ENCODE data around the gene GSK3B. TPM values are rescaled to one million over a fixed set of nuclear protein-coding genes. Genes with fewer than 3 reads are reported as not detected.

GSK3B gene
- polyA plus RNA-seq, 1 donor (not counting 4 experiments of a cell fraction or from before 2014, with no cell fraction given), result 73.3 TPM

DNA sequence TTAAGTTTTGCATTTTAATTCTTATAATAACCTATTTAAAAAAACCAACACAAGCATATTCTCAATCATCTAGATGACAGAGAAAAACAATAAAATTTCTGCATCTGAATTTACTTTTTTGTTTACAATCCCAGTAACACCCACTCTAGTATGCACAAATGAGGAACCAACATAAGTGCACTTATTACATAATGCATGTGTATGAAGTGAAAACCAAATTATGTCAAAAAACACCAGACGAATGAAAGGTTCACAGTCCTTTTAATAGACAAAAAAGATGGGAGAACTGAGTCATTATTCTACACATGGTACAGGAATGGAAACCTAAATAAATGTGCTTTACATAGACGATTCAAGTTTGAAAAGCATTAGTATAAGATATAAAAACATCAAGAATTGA lies 220.6 kb downstream of the GSK3B start:
- FAIRE-seq (no peak), DNase-seq (ENCODE audit: low read depth, low spot score) (no peak)
- no peaks in the 10 kb centered on the region for H4K20me1 ChIP-seq (ENCODE audit: control insufficient read depth, extremely low read depth, insufficient read depth, low read length)
- H3K9me3 ChIP-seq (ENCODE audit: control insufficient read depth, low read depth, low read length), result no peaks in the 10 kb centered on the region
- no peak overlapping the region for H3K9ac ChIP-seq (ENCODE audit: control insufficient read depth, extremely low read depth, insufficient read depth, low read length)
- H3K27me3 ChIP-seq (ENCODE audit: control insufficient read depth, extremely low read depth, insufficient read depth, low read length), result no peaks in the 10 kb centered on the region
- no peak overlapping the region for H3K4me3 ChIP-seq (ENCODE audit: control insufficient read depth in 2 of 3, extremely low read depth in 1 of 3, insufficient read depth in 2 of 3, low read depth in 1 of 3, low read length in 3 of 3)
- no peaks in the 10 kb centered on the region for H3K9me1 ChIP-seq (ENCODE audit: control insufficient read depth, extremely low read depth, insufficient read depth, low read length)
- H2AFZ ChIP-seq (ENCODE audit: control insufficient read depth, low read length), result no peak overlapping the region
- no peaks in the 10 kb centered on the region for H3K4me1 ChIP-seq (ENCODE audit: control insufficient read depth, extremely low read depth, insufficient read depth, low read length)
- no peak overlapping the region for H3K4me2 ChIP-seq (ENCODE audit: control insufficient read depth, extremely low read depth, insufficient read depth, low read depth, low read length)
- peaks cover 8% of the 10 kb centered on the region for H3K79me2 ChIP-seq (ENCODE audit: control insufficient read depth, insufficient read depth, low read length)
- H3K36me3 ChIP-seq (ENCODE audit: control insufficient read depth in 2 of 2, extremely low read depth in 1 of 2, insufficient read depth in 2 of 2, low read length in 2 of 2), result peaks cover 0 to 6% of the 10 kb centered on the region in 2 experiments
- dilution Hi-C loops (cut with MboI; ENCODE audit: extremely low pct_ligation_motif_present, low sequenced_read_pairs), result no loop called here
- no peak overlapping the region for H3K27ac ChIP-seq (ENCODE audit: control insufficient read depth, insufficient read depth, low read length)
- no peak for TF ChIP-seq EZH2 (IDR thresholded peaks at IDR 0.05; ENCODE audit: low read length)
- TF ChIP-seq, protein P1, sequence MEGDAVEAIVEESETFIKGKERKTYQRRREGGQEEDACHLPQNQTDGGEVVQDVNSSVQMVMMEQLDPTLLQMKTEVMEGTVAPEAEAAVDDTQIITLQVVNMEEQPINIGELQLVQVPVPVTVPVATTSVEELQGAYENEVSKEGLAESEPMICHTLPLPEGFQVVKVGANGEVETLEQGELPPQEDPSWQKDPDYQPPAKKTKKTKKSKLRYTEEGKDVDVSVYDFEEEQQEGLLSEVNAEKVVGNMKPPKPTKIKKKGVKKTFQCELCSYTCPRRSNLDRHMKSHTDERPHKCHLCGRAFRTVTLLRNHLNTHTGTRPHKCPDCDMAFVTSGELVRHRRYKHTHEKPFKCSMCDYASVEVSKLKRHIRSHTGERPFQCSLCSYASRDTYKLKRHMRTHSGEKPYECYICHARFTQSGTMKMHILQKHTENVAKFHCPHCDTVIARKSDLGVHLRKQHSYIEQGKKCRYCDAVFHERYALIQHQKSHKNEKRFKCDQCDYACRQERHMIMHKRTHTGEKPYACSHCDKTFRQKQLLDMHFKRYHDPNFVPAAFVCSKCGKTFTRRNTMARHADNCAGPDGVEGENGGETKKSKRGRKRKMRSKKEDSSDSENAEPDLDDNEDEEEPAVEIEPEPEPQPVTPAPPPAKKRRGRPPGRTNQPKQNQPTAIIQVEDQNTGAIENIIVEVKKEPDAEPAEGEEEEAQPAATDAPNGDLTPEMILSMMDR (optimal IDR thresholded peaks at IDR 0.05 in 1 of 3, IDR thresholded peaks at IDR 0.05 in 1 of 3, conservative IDR thresholded peaks at IDR 0.05 in 1 of 3; ENCODE audit: extremely low read depth in 1 of 3, insufficient read depth in 2 of 3, low read length in 3 of 3), result no peak

DNA sequence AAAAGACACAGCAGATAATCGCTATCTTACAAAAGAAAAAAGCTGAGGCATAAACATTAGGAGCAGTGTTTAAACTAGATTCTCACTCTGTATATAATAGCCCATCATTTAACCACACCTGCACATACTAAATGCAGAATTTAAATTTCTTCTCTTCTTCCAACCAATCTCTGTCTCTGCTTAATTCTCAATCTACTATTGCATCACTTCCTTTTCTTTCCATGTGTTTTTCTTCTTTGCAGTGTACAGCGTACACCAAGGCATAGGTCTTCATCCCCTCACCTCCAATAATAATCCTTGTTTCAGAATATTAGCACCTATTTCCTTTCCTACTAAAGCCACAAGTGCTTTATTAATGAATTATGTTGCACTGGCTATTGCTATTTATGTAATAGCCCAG lies 221.5 kb downstream of the GSK3B start:
- Histone ChIP-seq H3K79me2 (ENCODE audit: control insufficient read depth, insufficient read depth, low read length) (peaks cover 8% of the 10 kb centered on the region), H2AFZ (ENCODE audit: control insufficient read depth, low read length) (no peak overlapping the region), H3K9me3 (ENCODE audit: control insufficient read depth, low read depth, low read length) (no peaks in the 10 kb centered on the region), H3K27ac (ENCODE audit: control insufficient read depth, insufficient read depth, low read length) (no peak overlapping the region), H3K9ac (ENCODE audit: control insufficient read depth, extremely low read depth, insufficient read depth, low read length) (no peak overlapping the region), H3K36me3 (ENCODE audit: control insufficient read depth in 2 of 2, extremely low read depth in 1 of 2, insufficient read depth in 2 of 2, low read length in 2 of 2) (peaks cover 0 to 7% of the 10 kb centered on the region in 2 experiments), H3K4me2 (ENCODE audit: control insufficient read depth, extremely low read depth, insufficient read depth, low read depth, low read length) (no peak overlapping the region), H3K9me1 (ENCODE audit: control insufficient read depth, extremely low read depth, insufficient read depth, low read length) (no peaks in the 10 kb centered on the region), H3K4me3 (ENCODE audit: control insufficient read depth in 2 of 3, extremely low read depth in 1 of 3, insufficient read depth in 2 of 3, low read depth in 1 of 3, low read length in 3 of 3) (no peak overlapping the region), H3K4me1 (ENCODE audit: control insufficient read depth, extremely low read depth, insufficient read depth, low read length) (no peaks in the 10 kb centered on the region), H4K20me1 (ENCODE audit: control insufficient read depth, extremely low read depth, insufficient read depth, low read length) (no peaks in the 10 kb centered on the region), H3K27me3 (ENCODE audit: control insufficient read depth, extremely low read depth, insufficient read depth, low read length) (no peaks in the 10 kb centered on the region)
- TF ChIP-seq, protein P1 (optimal IDR thresholded peaks at IDR 0.05 in 1 of 3, IDR thresholded peaks at IDR 0.05 in 1 of 3, conservative IDR thresholded peaks at IDR 0.05 in 1 of 3; ENCODE audit: extremely low read depth in 1 of 3, insufficient read depth in 2 of 3, low read length in 3 of 3), result no peak
- no peak for TF ChIP-seq EZH2 (IDR thresholded peaks at IDR 0.05; ENCODE audit: low read length)
- FAIRE-seq (no peak), DNase-seq (ENCODE audit: low read depth, low spot score) (no peak)
- dilution Hi-C loops (cut with MboI; ENCODE audit: extremely low pct_ligation_motif_present, low sequenced_read_pairs), result no loop called here
